NK-92 (cell line): ENCODE measurements around the gene ARFGAP3.

Experiments used
- DNase-seq: peaks from one replicate; lab custom pipeline; 2025; ENCODE audit not compliant: unreplicated experiment; lab: John Stamatoyannopoulos, UW

The ARFGAP3 gene, protein sequence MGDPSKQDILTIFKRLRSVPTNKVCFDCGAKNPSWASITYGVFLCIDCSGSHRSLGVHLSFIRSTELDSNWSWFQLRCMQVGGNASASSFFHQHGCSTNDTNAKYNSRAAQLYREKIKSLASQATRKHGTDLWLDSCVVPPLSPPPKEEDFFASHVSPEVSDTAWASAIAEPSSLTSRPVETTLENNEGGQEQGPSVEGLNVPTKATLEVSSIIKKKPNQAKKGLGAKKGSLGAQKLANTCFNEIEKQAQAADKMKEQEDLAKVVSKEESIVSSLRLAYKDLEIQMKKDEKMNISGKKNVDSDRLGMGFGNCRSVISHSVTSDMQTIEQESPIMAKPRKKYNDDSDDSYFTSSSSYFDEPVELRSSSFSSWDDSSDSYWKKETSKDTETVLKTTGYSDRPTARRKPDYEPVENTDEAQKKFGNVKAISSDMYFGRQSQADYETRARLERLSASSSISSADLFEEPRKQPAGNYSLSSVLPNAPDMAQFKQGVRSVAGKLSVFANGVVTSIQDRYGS

DNA sequence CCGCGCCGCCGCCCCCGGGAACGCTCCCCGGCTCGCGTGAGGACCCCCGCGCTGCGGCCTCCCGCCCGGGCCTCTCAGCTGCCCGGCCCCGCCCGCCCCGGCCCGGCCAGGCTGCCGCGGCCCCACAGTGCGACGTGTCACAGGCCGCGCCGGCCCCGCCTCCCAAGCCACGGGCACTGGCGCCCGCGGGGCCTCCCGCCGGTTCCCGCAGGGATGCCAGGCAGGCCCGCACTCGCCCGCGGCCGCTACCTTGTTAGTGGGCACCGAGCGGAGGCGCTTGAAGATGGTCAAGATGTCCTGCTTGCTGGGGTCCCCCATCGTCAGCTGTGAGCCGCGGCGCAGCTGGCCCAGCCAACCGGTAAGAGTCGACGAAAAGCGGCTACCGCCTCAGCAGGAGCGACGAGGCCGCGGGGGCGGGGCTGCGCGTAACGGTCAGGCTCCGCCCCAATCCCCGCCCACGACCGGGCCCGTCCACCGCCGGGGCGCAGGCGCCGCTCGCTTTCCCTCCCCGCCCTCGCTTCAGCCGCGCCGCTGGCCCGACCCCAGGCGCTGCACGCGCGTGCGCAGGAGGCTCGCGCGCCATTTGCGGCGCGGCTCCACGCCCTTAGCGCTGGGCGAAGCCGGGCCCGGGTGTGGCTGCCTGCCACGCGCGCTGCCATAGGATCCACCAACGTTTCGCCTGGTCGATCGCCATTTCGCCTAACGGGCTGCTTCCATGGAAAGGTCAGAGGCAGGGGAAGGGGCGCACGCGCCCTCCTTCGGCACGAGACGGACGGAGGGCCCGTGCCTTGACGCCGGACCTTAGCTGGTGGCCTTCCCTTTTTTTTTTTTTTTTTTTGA lies at the start of gene ARFGAP3:
ARFGAP3 (minus strand) TSS at position 409 of the 840 bp plus-strand sequence; CDS start at position 318, 91 bp downstream.
- peak; percentile 53 for DNase-seq

DNA sequence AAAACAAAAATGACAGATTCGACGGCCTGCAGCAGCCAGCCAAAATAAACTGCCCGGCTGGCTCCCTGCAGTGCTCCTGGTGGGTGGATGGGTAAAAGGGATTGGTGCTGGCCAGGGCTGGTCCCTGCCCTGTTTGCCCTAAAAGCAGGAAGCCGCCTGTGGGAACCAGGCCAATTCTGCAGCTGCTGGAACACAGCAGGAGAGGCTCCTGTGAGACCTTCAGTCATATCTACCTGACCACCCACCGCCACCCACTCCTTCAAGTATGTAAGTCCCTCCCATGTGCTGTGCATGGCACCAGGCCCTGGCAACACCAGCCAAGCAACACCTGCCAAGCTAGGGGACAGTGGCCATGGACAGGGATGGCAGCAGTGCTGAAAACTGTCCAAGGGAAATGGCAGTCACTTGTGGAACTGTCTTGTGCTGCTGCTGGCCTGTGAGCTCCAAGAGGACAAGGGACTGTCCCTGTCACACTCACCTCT lies 48.7 kb upstream of the ARFGAP3 start:
- no peak for DNase-seq

DNA sequence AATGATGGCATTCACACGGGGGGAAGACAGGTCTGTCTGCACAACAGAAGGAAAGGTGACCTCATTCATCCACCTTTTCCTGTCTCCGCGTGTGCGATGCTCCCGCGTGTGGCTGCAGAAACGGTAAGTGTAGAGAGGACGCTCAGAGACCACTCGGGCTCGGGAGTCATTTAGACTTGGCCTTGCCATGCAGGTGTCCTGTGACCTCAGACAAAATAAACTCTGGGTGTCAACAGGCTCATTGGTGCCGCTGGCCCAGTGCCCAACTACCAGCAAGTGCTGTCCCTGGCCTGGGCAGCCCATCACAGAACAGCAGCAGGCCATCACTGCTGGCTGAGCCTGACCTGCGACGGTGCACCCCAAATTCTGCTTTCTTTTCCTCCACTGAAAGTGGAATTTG lies 48.1 kb upstream of the ARFGAP3 start:
- DNase-seq = no peak

DNA sequence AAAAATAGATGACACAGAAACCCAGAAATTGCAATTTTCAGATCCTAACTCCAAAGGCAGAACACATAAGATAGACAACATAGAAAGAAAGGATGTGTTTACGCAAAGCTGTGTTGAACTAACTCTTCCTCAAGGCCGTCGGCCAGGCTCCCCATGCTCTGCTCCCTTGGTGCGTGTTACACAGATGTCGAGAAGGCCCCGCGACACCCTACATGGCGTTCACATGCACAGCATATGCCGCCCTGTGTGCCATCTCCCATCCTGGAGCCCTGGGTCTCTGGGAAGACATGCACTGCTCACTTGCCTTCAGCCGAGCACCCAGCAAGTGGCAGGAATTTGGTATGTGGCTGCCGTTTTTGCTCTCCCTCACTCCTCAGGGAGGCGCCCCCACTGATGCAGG lies 47.0 kb upstream of the ARFGAP3 start:
- no peak for DNase-seq

DNA sequence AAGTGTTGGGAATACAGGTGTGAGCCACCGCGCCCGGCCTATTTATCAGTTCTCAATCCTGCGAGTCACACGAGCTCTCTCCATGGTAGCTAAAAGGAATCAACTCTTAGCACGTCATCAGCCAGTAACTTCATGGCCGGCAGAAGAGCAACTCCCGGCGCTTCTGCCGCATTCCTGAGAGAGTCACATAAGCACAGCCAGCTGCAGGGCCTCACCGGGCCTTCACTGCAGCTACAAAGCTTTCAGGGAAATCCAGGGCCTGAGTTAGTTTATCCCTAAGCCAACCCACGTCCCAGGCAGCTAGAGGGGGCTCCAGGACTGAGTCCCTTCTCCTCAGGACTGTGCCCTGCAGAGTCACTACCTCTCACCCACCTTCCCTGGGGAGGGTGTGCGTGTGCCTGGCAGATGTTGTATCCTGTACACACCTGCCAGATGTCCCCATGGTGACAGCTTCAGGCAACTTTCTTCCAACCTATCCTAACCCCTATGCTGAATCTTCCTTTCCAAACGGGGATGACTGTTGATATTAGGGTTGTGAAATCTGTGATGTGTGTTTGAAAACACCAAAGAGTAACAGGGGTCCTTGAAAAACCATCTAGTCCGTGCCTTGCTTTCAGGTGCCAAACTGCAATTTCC lies 45.9 kb upstream of the ARFGAP3 start:
- no peak for DNase-seq

DNA sequence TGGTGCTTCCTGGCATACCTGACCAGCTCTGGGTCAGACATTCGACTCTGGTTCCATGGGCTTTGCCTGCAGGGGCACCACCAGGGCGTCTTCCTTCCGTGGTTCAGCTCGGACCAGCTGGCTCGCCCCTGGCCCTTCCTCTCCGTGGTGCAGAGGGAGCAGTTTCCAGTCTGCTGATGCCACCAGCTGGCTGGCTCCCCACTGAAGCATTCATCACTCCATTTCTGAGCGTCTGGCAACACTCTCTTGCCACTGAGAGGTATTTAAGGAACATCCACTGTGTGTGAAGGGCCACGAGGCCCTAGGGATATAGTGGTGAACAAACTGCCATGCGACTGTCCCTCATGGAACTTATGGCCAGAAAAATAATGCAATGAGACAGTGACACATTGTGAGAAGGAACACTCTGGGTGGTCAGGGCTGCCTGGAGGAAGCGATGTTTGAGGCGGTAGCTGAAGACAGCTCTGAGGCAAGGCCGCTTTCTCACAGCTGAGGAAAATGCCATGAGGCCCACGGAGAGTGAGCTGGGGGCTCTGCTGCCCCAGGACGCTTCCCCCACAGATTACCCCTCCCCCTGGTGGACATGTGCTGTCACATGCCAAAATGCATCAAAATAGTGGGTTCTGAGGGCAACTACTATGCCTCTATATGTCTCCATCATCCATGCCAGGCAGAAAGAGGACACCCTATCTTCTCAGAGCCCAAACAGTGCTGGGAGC lies 44.9 kb upstream of the ARFGAP3 start:
- no peak for DNase-seq

DNA sequence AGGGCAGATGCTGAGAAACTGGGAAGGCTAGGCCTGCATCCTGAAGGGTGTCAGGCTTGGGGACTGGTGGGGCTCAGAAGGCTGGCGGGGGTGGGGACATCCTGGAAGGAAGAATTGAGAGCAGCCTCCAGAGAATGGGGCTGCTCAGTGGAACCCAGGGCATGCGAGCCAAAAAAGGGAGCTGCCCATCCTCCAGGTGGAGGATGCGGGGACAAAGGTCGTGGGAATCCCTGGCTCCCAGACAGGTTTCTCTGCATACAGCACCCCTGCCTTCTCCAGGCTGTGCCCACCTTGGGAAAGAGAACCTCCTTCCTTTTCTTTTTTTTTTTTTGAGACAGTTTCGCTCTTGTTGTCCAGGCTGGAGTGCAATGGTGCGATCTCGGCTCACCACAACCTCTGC lies 40.9 kb upstream of the ARFGAP3 start:
- DNase-seq = no peak

DNA sequence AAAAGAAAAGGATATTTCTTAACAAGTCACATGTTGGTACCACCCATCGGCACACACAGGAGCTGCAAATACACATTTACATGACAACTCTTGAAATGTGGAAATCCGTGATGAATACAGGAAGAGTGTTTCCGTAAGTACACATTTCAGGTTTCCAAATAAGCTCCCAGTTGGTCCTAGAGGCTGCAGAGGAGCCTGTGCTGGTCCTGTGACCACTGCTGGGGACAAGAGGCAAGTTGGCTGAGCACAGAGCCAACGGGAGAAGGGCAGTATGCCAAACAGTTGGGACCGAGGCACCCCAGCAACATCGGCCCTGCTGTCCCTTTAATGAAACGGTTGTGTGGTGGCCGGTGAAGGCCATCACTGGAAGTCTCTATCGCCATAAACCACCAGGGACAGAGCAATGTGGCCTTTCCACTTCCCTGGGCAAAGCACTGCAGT lies 38.5 kb upstream of the ARFGAP3 start:
- no peak for DNase-seq

DNA sequence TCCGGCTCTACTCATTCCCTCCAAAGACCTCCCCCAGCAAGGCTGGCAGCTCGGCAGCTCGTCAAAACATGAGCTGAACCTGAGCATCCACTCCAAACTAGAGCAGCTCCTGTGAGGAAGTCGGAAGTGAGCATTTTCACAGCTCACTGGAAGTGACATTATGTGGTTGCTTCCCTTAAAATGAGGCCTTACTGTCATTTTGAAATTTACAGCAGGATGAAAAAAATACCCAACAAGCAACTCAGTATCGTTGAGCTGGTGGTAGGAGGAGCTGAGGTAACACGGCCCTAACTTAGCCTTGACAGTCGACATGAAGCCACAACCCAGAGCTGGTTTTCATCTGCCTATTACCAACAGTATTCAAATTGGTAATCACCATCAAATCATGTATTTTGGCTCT lies 38.0 kb upstream of the ARFGAP3 start:
- no peak for DNase-seq

DNA sequence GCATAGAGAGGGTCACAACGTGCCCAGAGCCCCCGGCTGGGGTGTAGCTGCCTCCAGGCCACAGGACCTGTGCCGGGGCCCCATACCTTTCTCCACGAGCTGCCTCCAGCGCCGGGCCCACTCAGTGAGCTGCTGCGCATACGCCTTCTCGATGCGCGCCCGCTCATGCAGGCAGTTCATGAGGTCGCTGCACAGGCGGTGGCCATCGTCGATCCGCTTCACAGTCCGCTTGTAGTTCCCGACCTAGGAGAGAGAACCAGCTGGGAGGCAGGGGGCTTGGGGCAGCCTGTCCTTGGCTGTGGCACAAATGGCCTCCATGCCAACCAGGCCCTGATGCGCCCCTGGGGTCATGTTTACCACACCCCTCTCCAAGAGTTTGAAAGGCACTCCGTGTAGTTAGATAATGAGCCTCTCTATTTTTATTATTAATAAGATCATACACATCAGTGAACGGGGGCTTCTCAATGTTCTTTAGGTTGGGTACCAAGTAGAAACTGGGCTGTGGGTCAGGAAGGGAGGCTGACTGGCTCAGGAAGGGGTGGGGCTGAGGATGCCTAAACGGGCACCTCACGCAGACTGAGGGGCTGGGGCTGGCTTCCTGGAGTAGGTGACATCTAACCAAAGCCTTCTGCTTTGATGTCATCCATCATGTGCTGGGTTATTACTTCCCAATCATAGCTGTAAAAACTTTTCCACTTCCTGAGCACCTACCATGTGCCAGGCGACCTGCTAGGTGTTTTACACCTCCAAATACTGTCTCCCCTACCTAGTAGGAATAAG lies 36.5 kb upstream of the ARFGAP3 start:
- DNase-seq = no peak

DNA sequence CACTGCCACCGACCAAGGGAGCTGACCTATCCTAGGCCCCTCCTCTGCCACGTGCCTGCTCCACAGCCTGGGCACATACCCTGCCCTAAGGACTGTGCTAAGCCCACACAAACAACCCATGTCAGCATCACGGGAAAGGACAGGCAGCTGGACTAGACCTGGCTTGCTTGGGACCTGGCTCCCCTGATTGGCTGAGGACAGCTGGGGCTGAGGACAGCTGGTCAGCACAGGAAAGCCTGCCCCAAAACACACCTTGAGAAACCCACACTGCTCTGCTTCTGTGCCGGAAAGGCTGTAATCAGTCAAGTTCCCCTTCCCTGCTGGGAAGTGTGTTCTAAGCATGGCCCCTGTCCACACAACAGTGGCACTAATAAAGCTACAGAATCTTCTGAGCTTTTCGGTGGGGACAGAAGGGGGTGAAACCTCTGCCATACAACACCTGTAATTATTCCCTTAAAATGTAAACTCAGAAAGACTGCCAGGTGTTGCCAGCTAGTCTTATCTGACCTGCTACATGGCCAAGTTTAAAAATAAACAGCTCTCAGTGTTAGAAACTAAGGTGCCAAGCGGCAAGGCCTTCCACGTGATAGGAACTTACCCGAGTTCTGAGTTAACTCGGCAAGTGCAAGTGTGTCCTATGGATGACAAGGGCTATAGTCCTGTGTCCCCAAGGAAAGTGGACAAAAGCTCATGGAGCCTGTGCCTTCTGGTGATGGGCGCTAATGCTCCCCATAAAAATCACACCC lies 35.7 kb upstream of the ARFGAP3 start:
- no peak for DNase-seq

DNA sequence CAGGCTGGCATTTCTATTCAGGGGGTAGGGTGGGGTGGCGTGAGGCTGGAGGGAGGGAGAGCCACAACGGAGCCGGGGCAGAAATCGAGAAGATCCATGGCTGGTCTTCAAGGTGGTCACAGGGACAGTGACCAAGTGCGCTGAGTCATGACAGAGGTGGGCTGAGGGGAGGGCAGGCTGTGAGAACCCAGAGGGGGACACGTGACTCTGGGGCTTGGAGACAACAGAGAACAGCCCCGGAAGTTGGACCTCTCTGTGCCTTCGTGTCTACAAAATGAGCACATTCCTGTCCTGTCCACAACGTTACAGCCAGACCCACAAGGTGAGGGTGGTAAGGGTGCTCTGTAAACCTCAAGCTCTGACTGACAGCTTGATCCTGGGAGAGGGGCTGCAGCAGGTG lies 35.1 kb upstream of the ARFGAP3 start:
- no peak for DNase-seq

DNA sequence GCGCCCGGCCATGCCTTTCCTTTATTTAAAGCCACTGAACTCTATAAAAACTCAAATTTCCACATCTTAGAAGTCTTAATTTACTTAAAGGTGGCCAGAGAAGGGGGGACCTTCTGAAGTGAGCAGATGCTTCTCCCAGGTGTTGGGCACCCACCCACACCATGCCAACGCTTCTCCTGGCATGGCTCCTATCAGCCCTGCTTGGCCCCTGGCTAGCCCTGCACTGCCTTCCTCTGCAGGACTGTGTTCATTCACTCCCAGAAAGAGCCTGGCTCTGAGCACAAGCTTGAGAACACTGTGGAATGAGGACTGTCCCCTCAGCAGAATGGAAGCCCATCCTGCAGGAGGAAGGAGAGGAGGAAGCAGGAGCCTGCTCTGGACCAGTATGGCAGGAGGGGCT lies 34.6 kb upstream of the ARFGAP3 start:
- no peak for DNase-seq

DNA sequence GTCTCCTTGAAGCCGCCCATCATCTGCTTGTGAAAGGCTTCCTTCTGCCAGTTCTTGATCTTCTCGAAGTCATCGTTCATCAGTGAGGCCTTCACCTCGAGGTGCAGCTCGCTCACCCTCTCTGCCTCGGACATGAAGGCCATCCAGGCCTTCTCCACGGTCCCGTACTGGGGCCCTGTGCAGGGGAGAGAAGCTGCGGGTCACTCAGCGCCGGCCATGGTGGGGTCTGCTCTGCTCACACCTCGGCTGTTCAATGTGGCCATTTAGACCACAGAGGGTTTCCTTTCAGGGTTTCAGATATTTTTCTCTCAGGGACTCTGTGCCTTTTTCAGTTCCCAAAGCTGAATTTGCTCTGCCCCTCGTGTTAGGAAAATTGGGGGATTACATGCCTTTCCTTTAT lies 33.9 kb upstream of the ARFGAP3 start:
- no peak for DNase-seq

DNA sequence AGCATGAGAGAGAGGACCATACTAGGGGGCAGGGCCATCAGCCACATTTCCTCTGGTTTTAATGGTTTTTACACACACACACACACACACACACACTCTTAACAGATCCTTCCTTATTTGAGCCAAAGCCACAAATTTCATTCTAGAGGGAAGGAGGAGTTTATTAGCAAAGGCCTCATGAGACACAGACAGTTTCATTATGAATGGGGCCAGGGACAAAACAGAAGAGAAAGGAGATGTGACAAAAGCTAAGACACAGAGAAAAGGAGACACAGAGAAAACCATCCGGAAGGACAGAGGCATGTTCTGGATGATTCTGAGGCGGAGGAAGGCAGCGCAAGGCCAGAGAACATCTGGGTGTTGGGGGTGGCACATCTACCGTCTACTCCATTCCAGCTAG lies 32.2 kb upstream of the ARFGAP3 start:
- DNase-seq = no peak

DNA sequence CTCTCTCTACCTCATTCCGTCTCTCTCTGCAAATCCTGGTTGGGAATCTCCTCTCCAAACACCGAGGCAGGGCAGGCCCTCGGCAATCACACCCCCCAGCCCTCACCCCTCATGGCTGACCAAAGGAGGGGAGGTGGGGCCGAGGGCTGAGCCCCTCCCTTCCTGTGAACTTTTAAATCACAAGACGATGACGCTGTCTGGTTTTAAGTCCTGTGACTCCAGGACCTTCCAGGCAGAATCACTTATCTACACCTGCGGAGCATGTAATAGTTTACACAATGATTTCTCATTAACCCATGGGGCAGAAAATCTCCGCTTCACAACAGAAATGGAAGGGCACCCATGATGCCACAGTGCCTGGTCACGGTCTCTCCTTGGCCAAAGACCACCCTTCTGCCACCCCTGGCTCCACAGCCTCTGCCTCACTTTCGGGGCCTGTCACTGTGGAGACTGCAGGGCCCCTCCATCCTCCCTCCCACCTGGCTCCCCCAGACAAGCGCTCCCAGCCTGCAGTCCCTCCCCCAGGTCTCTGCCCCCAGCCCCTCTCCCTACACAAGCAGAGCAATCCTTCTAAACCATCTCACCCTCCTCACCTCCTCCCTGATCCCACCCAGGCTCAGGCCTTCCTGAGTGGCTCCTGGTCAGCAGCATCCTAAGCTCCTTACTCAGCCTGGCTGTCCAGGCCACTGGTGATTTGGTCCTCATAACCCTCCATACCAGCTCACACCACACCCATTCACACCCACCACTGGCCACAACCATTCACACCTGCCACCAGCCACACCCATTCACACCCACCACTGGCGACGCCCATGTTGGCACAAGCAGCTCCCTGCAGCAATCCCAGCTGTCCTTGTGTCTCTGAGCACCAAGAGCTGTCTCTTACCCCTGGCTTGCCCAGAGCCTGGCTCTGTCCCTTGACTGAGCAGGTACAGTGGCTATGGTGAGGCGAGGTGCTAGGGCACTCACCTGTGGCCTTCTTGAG lies 30.7 kb upstream of the ARFGAP3 start:
- DNase-seq = no peak

DNA sequence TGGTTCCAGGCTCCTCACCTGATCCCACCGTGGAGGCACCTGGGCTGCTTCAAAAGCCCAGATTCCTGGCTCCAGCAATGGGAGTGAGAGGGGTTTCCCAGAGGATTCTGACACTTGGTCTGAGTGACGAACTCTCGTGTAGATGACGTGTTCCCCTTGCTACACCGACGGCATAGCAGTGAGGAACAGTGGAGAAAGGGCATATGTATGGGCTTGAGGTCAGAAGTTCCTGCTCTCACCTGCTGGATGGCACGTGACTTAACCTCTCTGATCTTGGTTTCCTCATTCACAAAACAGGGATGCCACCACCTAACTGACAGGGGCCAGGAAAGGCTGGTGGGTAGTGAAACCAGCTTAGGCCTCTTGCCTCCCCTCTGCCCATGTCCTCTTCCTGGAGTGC lies 30.0 kb upstream of the ARFGAP3 start:
- DNase-seq = no peak

DNA sequence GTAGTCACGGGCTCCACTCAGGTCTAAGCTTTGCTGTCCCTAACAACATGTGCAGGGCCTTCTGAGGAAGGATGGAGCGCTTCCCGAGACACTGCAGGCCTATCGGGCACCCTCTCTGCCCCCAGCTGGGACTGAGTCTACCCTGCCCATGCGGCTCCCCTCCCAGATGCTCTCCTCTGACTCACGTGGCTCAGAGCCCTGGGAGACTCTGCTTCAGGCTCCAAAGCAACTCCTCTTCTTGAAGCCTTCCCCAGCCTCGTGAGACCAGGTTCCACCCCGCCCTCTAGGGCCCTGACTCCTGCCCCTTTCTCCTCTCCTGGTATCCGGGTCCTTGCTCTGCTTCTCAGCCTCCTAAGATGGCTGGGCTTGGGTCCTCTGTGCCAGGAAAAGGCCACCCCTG lies 28.4 kb upstream of the ARFGAP3 start:
- no peak for DNase-seq
